Measurements from ENCODE around the gene TMSB4X. TPM values are rescaled to one million over a fixed set of nuclear protein-coding genes. Genes with fewer than 3 reads are reported as not detected.
A peak's percentile ranks its signal among the peaks of the same experiment; 100 is the strongest.
"Not testable (repeated sequence)": the region's sequence is repeated elsewhere in the genome, so short reads cannot be mapped to it uniquely, and the experiment has no call there.

The TMSB4X gene
- polyA plus RNA-seq, 1 donor from 2014 or later: 19,114 TPM

DNA sequence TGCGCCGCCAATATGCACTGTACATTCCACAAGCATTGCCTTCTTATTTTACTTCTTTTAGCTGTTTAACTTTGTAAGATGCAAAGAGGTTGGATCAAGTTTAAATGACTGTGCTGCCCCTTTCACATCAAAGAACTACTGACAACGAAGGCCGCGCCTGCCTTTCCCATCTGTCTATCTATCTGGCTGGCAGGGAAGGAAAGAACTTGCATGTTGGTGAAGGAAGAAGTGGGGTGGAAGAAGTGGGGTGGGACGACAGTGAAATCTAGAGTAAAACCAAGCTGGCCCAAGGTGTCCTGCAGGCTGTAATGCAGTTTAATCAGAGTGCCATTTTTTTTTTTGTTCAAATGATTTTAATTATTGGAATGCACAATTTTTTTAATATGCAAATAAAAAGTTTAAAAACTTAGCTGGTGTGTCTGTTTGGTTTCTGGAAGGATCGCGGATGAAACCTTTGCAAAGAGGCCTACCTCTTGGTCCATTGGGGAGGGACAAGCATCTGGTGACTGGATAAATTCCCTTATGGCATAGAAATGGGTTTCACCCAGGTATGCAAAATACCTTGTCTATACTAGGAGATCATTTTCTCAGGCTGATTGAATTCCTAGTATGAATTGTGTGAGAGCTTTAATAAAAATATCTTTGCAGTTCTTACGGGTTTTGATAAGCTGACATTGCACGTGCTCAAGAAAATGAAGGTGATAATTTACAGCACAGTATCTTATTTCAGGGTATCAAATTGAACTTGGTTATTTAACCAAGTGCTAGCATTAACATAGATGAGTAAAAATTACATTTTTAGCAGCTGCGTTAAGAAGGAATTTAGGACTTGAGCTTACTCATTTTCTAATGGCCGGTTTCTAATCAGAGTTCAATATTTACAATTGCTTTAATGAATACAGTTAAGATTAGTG is 2.2 kb downstream of the TMSB4X start:
- Mint-ChIP-seq H3K36me3 (peaks cover 13% of the 10 kb centered on the region), H3K27me3 (peaks cover 16% of the 10 kb centered on the region), H3K4me1 (peaks cover 32 to 57% (median 37%) of the 10 kb centered on the region in 3 donors), H3K4me3 (peak overlapping the region; percentile 97 to 98 (median 98)), H3K27ac (peak overlapping the region; percentile 96 to 98 (median 97))
- not testable (repeated sequence) for H3K9me3 Mint-ChIP-seq

DNA sequence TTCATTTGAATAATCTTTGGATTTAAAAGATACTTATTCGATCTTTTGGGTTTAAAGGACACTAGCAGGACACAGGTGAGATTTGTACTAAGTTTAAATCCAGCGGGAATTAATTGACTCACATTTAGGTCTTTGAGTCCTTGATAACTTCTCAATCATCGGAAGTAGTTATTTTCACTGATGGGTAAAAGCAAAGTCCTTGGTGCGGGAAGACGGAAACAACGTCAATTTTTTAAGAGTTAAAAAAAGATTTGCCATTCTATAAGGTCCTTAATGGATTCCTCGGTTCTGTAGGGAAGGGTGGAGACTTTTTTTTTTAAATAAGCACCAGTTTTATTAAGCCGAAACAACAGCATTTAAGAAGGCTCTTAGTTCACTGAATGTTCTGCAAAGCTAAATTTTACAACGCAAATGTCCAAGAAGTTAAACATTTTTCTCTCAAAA is 2.9 kb downstream of the TMSB4X start:
- peak overlapping the region; percentile 96 to 98 (median 97) for H3K27ac Mint-ChIP-seq
- peaks cover 16% of the 10 kb centered on the region for H3K27me3 Mint-ChIP-seq
- peaks cover 0 to 6% (median 0%) of the 10 kb centered on the region in 3 donors for H3K9me3 Mint-ChIP-seq
- peaks cover 29 to 57% (median 42%) of the 10 kb centered on the region in 3 donors for H3K4me1 Mint-ChIP-seq
- H3K36me3 Mint-ChIP-seq: peaks cover 13% of the 10 kb centered on the region
- peak overlapping the region; percentile 97 to 98 (median 98) for H3K4me3 Mint-ChIP-seq

DNA sequence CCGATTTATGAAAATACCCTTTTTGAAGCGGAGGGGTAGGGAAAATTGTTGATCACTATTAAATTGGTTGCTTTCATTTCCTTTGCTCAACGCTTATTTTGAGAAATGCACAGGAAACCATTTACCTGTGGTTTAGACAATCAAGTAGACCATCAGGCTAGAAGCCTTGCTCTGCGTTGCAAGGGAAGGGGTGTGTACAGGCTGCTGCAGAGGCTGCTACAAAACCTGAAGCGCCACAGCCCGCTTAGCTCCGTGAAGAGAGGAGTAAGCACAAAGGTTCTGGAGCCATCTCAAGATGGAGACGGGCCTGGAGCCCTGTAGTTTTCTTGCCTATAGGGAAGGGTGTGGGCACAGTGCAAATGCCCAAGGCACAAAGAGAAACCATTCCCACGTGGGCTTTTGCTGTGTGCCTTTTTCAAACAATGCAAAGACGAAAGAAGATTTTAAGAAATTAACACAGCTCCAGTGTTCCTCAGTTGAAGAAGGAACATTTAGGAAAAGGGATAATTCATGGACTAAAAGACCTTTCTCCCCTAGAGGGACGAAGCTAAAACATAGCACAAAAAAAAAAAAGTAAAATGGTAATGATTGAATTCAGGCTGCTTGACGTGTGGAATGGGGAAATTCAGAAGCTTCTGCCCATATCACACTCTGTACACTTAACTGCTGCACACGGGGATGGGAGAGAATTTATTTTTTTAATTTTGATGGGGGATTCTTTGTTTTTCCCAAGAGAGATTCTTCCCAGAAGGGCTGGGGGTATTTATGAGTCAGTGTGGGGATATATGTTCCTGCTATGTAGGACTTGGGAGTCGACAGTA is 3.5 kb downstream of the TMSB4X start:
- H3K4me1 Mint-ChIP-seq: peaks cover 30 to 57% (median 46%) of the 10 kb centered on the region in 3 donors
- H3K27me3 Mint-ChIP-seq: peaks cover 18% of the 10 kb centered on the region
- peaks cover 0 to 6% (median 0%) of the 10 kb centered on the region in 3 donors for H3K9me3 Mint-ChIP-seq
- peak overlapping the region; percentile 97 to 98 (median 98) for H3K4me3 Mint-ChIP-seq
- H3K27ac Mint-ChIP-seq: peak overlapping the region; percentile 96 to 98 (median 97)
- H3K36me3 Mint-ChIP-seq: peaks cover 15% of the 10 kb centered on the region

DNA sequence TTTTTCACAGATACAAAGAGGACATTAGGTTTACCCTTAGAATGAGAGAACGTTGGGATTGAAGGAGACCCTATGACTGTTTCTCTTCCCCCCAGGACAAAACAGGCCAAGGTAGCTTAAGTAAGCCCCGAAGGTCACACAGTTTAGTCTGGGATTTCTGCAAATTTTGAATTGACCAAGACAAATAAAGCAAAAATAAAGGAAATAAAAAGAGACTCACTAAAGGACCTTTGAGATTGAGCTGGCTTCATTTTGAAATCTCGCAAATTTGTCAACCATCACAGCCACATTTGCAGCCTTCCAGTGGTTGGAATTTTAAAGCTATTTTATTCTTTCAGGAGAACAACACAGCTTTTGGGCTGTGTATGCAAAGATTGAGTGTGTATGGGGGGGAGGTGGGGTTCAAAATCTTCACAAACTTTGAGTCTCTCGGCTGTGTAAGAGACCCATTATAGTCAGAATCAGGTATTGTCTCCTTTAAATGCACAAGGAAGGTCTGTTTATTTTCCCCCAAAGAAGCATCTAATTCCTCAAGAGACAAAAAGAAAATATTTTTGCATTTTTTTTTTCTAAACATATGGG is 4.2 kb downstream of the TMSB4X start:
- H3K27me3 Mint-ChIP-seq: peaks cover 18% of the 10 kb centered on the region
- peaks cover 36 to 61% (median 52%) of the 10 kb centered on the region in 3 donors for H3K4me1 Mint-ChIP-seq
- H3K36me3 Mint-ChIP-seq: peaks cover 16% of the 10 kb centered on the region
- H3K9me3 Mint-ChIP-seq: peaks cover 0 to 6% (median 1%) of the 10 kb centered on the region in 3 donors
- peak overlapping the region; percentile 97 to 98 (median 98) for H3K4me3 Mint-ChIP-seq
- peak overlapping the region; percentile 96 to 98 (median 97) for H3K27ac Mint-ChIP-seq

DNA sequence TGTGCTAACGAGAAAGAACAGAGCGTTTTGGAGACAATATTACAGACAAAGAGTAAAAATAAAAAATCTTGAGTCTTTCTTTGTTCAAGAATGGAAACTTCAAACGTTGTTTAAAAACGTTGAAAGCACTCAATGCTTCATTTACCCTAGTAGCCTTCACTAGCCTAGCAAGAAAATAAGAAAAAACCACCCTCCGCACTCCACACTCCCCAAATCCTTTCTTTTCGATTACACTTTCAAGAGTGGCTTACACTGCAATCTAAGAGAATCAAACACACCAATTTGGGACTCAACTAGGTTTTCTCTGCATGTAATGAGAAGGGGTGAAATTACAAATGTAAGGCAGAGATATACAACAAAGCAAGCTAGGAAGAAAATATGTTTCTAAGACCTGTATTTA is 4.7 kb downstream of the TMSB4X start:
- H3K36me3 Mint-ChIP-seq: peaks cover 16% of the 10 kb centered on the region
- peaks cover 0 to 6% (median 1%) of the 10 kb centered on the region in 3 donors for H3K9me3 Mint-ChIP-seq

DNA sequence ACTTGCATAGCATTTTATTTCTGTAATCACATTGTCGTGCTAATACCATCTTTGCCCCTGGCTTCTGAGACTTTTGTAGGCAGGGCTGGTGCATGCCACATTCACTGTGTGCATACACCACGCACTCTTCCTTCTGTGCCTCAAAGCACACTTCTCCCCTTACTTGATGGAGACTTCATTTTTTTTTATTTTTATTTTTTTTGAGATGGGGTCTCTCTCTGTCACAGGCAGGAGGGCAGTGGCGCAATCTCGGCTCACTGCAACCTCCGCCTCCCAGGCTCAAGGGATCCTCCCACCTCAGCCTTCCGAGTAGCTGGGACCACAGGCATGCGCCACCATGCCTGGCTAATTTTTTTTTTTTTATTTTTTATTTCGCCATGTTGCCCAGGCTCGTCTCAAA is 5.1 kb downstream of the TMSB4X start:
- Mint-ChIP-seq H3K27me3 (peaks cover 18% of the 10 kb centered on the region), H3K27ac (peak overlapping the region in 2 of 3 donors; percentile 93 to 98), H3K4me1 (peaks cover 45 to 61% (median 58%) of the 10 kb centered on the region in 3 donors), H3K4me3 (peak overlapping the region; percentile 25 to 98 (median 89)), H3K36me3 (peaks cover 16% of the 10 kb centered on the region)
- not testable (repeated sequence) for H3K9me3 Mint-ChIP-seq

More for the DNA sequence above, 4.7 kb downstream of the TMSB4X start:
- peak overlapping the region; percentile 47 to 98 (median 89) for H3K4me3 Mint-ChIP-seq
- H3K27ac Mint-ChIP-seq: peak overlapping the region; percentile 71 to 98 (median 93)
- H3K4me1 Mint-ChIP-seq: peaks cover 40 to 62% (median 55%) of the 10 kb centered on the region in 3 donors
- H3K27me3 Mint-ChIP-seq: peaks cover 18% of the 10 kb centered on the region

DNA sequence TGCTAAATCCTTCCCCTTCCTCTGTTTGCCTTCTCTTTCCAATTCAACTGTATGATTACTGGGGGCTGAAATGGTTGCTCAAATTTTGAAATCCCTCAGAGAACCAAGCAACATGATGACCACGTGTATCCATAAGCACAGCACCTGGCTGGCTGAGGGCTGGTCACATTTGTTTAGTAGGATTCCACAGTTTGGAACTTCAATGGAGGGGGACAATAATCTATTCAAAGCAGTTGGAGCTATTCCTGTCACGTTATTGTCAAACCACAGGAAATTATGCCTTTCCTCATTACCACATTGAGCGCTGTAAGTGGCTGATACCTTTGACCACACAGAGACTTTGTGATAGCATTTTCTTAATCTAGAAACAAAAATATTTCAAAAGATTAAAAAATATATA is 7.0 kb downstream of the TMSB4X start:
- H3K4me3 Mint-ChIP-seq: peak overlapping the region in 3 of 4 donors; percentile 10 to 81 (median 79)
- peak overlapping the region in 1 of 3 donors; percentile 49 for H3K27ac Mint-ChIP-seq
- H3K27me3 Mint-ChIP-seq: peaks cover 20% of the 10 kb centered on the region
- H3K4me1 Mint-ChIP-seq: peaks cover 52 to 66% (median 63%) of the 10 kb centered on the region in 3 donors
- peaks cover 0 to 4% (median 2%) of the 10 kb centered on the region in 3 donors for H3K9me3 Mint-ChIP-seq
- peaks cover 13% of the 10 kb centered on the region for H3K36me3 Mint-ChIP-seq

DNA sequence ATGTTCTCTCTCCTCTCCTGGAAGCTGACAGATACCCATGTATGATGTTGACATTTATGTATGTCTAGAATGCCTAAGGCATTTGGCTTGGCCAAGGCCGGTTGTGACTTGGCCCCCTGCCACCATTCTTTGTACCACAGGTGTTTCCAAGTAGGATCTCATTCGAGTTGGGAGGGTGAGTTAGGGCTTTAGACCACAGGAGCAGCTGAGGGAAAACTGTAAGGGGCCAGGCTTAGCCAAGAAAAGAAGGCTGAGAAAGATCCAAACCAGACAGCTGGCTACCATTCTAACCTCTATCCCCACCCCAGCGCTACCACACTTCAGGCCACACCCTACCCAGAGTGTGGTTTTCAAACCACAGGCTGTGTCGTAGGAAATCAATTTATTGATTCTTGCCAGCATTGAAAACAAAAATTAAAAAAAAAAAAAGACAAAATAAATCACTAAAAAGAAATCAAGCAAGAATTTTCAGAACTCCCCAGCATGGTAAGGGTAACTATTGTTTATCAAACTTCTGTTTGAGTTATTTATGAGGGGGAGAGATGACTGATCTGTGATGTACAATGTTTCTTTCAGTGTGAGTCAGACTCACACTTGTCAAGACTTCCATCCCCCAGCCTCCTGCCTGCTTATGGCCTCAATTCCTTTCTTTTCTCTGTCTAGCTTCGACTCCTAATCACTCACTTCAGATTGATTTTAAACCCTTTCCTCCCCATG is 9.9 kb downstream of the TMSB4X start:
- Mint-ChIP-seq H3K27me3 (peaks cover 13% of the 10 kb centered on the region), H3K4me1 (peaks cover 38 to 47% (median 46%) of the 10 kb centered on the region in 3 donors), H3K9me3 (peaks cover 0 to 4% (median under 1%) of the 10 kb centered on the region in 3 donors), H3K36me3 (peaks cover 5% of the 10 kb centered on the region), H3K27ac (peak overlapping the region; percentile 39 to 66 (median 43)), H3K4me3 (peak overlapping the region; percentile 24 to 67 (median 61))

DNA sequence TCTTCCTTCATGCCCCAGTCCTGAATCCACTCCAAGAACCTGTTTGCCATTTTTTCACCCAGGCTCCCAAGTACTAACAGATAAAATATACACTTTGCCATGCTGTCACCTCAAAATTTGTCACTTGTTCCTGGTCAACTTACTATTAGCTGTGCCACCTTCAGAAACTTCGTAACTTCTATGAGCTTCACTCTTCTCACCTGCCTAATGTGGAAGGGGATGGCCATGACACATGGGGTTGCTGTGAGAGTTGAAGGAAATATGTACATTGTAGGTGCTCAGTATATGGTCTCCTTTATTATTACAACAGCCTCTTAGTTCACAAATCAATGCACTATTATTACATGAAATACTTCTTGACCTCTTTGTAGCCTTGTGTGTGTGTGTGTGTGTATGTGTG is 10.4 kb downstream of the TMSB4X start:
- Mint-ChIP-seq H3K27ac (peak overlapping the region; percentile 10 to 66 (median 32)), H3K27me3 (peaks cover 13% of the 10 kb centered on the region), H3K36me3 (peaks cover 5% of the 10 kb centered on the region), H3K4me3 (peak overlapping the region in 3 of 4 donors; percentile 24 to 67 (median 64)), H3K4me1 (peaks cover 40 to 44% (median 44%) of the 10 kb centered on the region in 3 donors), H3K9me3 (peaks cover 0 to 4% (median 0%) of the 10 kb centered on the region in 3 donors)

DNA sequence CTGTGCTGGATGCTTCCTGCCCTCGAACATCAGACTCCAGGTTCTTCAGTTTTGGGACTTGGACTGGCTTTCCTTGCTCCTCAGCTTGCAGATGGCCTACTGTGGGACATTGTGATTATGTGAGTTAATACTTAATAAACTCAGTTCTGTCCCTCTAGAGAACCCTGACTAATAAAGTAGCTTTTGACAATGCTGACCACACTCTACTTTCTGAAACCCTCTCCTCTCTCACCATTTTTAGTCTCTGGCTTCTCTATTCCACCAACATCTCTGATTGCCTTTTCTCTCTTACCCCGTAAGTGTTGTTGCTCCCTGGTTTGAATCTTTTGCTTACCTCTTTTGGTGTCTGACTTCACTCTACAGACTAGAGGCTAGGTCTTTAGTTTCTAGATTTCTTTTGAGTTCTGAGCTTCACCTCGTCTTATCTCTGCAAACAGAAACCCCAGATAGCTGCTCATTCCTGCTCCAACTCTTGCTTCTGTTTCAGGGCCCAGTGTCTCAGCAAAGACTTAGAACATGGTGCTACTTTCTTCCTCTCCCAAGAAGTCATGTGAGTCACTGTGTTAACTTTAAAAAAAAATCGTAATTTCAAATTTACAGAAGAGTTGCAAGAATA is 11.4 kb downstream of the TMSB4X start:
- Mint-ChIP-seq H3K4me1 (peaks cover 35 to 44% (median 39%) of the 10 kb centered on the region in 3 donors), H3K27me3 (peaks cover 13% of the 10 kb centered on the region), H3K4me3 (peak overlapping the region in 1 of 4 donors; percentile 79), H3K36me3 (peaks cover 5% of the 10 kb centered on the region), H3K27ac (no peak overlapping the region), H3K9me3 (peaks cover 0 to 4% (median 0%) of the 10 kb centered on the region in 3 donors)

DNA sequence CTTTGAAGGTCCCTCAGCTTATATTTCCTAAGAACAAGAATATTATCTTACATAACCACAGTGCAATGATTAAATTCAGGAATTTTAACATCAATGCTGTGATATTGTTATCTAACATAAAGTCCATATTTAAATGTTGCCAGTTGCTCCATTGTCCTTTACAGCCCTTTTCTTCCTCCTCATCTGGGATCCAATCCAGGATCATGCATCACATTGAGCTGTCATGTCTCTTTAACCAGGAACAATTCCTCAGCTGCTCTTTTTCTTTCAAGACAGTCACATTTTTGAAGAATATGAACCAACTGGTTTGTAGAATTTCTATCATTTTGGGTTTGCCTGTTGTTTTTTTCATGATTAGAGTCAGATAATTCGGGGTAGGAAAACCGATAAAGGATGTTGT is 12.0 kb downstream of the TMSB4X start:
- H3K9me3 Mint-ChIP-seq: peaks cover 0 to 4% (median 0%) of the 10 kb centered on the region in 3 donors
- peaks cover 5% of the 10 kb centered on the region for H3K36me3 Mint-ChIP-seq
- no peak overlapping the region for H3K4me3 Mint-ChIP-seq
- H3K4me1 Mint-ChIP-seq: peaks cover 34 to 44% (median 40%) of the 10 kb centered on the region in 3 donors
- H3K27me3 Mint-ChIP-seq: peaks cover 11% of the 10 kb centered on the region
- H3K27ac Mint-ChIP-seq: peak overlapping the region in 1 of 3 donors; percentile 18

DNA sequence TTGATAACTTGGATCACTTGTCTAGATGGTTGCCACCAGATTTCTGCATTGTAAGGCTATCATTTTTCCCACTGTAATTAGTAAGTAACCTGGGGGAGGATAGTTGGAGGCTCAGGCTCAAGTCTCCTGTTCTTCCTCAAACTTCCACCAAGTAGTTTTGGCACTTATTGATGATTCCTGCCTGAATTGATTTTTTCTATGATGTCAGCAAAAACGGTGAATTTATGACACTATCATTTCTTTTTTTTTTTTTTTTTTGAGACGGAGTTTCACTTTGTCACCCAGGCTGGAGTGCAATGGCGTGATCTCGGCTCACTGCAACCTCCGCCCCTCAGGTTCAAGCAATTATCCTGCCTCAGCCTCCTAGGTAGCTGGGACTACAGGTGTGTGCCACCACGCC is 12.4 kb downstream of the TMSB4X start:
- Mint-ChIP-seq H3K27ac (peak overlapping the region in 1 of 3 donors; percentile 18), H3K4me1 (peaks cover 33 to 41% (median 38%) of the 10 kb centered on the region in 3 donors), H3K4me3 (no peak overlapping the region), H3K36me3 (peaks cover 5% of the 10 kb centered on the region), H3K9me3 (peaks cover 0 to 4% (median 0%) of the 10 kb centered on the region in 3 donors), H3K27me3 (peaks cover 11% of the 10 kb centered on the region)

DNA sequence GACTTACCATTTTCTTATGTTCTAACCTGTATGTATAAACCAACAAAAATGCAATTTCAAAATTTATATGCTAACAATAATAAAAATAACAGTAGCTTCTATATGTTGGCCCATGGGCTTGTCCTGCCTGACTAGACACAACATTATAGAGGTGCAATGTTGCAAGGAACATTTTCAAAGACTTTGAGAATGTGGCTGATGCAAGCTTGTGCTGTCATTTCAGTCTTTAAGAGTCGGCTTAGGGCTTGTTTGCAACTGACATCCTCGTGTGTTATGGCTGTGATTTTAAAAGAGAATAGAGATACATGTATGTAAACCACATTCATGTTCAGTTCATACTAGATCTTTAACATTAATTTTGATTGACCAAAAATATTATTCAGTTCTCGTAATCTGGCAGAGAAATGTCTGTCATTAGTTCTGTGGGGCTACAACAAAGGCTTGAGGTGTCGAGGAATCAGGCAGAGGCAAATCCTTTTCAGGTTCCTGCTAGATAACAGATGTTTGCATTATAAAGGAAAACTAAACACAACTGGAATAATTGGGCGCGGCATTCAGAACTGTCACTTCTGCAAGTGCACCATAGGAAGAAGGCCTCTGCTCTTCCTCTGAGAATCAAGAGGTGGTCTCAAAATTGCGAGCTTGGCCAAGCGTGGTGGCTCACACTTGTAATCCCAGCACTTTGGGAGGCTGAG is 13.1 kb downstream of the TMSB4X start:
- no peak overlapping the region for H3K27ac Mint-ChIP-seq
- H3K4me1 Mint-ChIP-seq: peaks cover 31 to 38% (median 36%) of the 10 kb centered on the region in 3 donors
- peaks cover 5% of the 10 kb centered on the region for H3K36me3 Mint-ChIP-seq
- H3K4me3 Mint-ChIP-seq: no peak overlapping the region
- peaks cover 13% of the 10 kb centered on the region for H3K27me3 Mint-ChIP-seq
- peaks cover 0 to 4% (median 0%) of the 10 kb centered on the region in 3 donors for H3K9me3 Mint-ChIP-seq

All from IgD-negative memory B cell (primary cell).